ENCODE data around the gene LATS2.

- TF ChIP-seq CTCF (IDR thresholded peaks at IDR 0.05) (no peak), POLR2A (IDR thresholded peaks at IDR 0.05) (no peak)
These were observed 46.8 kb downstream of the LATS2 start for GRCh38 chr13:21014502-21015170.

Measured in Peyer's patch (tissue), 4 donors.